ENCODE results near the gene SLC33A1. TPM values are rescaled to one million over a fixed set of nuclear protein-coding genes. Genes with fewer than 3 reads are reported as not detected.

SLC33A1 gene
- 53.6 and 58.1 TPM in 2 replicates for total RNA-seq

DNA sequence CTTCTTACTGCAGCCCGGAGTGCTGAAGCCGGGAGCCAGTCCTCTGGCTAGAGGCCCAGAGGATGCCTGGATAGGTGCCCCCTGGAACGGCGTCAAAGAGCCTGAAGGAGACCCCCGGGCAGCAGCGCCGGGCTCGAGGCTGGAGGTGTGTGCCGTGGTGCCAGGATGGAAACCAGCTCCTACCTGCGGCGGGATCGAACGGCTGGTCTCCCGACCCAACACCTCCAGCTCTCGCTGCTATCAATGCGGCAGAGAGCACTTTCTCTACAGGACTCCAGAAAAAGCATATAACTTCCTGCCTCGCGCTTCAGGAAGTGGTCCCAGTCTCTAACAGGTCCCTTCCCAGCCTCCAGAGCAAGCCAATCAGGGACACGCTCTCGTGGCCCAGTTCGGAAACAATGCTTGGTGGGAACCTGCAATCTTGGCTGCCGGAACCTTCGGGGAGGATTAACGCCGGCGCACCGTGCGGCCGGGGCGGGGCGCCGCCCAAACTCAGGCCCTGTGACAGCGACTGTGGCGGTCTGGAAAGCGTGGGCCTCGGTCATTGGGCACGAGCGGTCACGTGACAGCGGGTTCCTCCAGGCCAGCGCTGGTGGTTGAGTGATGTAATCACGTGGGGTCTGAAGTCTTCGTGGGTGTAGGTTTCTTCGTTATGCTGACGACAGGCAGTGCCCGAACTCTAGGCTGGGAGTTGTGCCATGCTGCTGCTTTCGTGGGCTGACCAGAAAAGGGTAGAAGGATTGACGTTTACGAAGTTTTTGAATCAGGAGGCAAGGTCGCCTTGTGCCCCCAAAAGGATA is at the start of gene SLC33A1:
Gene SLC33A1 (minus strand): TSS at position 287 of the 800 bp plus-strand sequence. CDS start 430 bp downstream, outside the sequence.
- Histone ChIP-seq H3K27me3 (ENCODE audit: control insufficient read depth, insufficient read depth, low read length) (no peaks in the 10 kb centered on the region), H3K36me3 (ENCODE audit: control insufficient read depth, insufficient read depth, low read length) (no peaks in the 10 kb centered on the region), H3K4me3 (ENCODE audit: low read depth, low read length) (peak within 1 kb of the TSS; percentile 51)
- TF ChIP-seq, protein P1, sequence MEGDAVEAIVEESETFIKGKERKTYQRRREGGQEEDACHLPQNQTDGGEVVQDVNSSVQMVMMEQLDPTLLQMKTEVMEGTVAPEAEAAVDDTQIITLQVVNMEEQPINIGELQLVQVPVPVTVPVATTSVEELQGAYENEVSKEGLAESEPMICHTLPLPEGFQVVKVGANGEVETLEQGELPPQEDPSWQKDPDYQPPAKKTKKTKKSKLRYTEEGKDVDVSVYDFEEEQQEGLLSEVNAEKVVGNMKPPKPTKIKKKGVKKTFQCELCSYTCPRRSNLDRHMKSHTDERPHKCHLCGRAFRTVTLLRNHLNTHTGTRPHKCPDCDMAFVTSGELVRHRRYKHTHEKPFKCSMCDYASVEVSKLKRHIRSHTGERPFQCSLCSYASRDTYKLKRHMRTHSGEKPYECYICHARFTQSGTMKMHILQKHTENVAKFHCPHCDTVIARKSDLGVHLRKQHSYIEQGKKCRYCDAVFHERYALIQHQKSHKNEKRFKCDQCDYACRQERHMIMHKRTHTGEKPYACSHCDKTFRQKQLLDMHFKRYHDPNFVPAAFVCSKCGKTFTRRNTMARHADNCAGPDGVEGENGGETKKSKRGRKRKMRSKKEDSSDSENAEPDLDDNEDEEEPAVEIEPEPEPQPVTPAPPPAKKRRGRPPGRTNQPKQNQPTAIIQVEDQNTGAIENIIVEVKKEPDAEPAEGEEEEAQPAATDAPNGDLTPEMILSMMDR (IDR thresholded peaks at IDR 0.05; ENCODE audit: insufficient read depth, low read length, poor library complexity, severe bottlenecking), result no peak
- DNase-seq (ENCODE audit: low read depth), result peak; percentile 95

- Histone ChIP-seq H3K4me3 (ENCODE audit: low read depth, low read length) (no peak overlapping the region), H3K27me3 (ENCODE audit: control insufficient read depth, insufficient read depth, low read length) (no peaks in the 10 kb centered on the region), H3K36me3 (ENCODE audit: control insufficient read depth, insufficient read depth, low read length) (no peaks in the 10 kb centered on the region)
- no peak for DNase-seq (ENCODE audit: low read depth)
- TF ChIP-seq, protein P1 (IDR thresholded peaks at IDR 0.05; ENCODE audit: insufficient read depth, low read length, poor library complexity, severe bottlenecking), result no peak
Observed at GRCh38 chr3:155895379-155895900, 41.2 kb upstream of the SLC33A1 start.

- Histone ChIP-seq H3K4me3 (ENCODE audit: low read depth, low read length) (no peak overlapping the region), H3K36me3 (ENCODE audit: control insufficient read depth, insufficient read depth, low read length) (no peaks in the 10 kb centered on the region), H3K27me3 (ENCODE audit: control insufficient read depth, insufficient read depth, low read length) (no peaks in the 10 kb centered on the region)
- DNase-seq (ENCODE audit: low read depth), result no peak
- TF ChIP-seq, protein P1 (IDR thresholded peaks at IDR 0.05; ENCODE audit: insufficient read depth, low read length, poor library complexity, severe bottlenecking), result no peak
Observed at GRCh38 chr3:155891321-155891720, 37.1 kb upstream of the SLC33A1 start.

GRCh38 chr3:155890671-155891190 is 36.5 kb upstream of the SLC33A1 start:
- Histone ChIP-seq H3K36me3 (ENCODE audit: control insufficient read depth, insufficient read depth, low read length) (no peaks in the 10 kb centered on the region), H3K4me3 (ENCODE audit: low read depth, low read length) (no peak overlapping the region), H3K27me3 (ENCODE audit: control insufficient read depth, insufficient read depth, low read length) (no peaks in the 10 kb centered on the region)
- TF ChIP-seq, protein P1 (IDR thresholded peaks at IDR 0.05; ENCODE audit: insufficient read depth, low read length, poor library complexity, severe bottlenecking), result no peak
- no peak for DNase-seq (ENCODE audit: low read depth)

DNA sequence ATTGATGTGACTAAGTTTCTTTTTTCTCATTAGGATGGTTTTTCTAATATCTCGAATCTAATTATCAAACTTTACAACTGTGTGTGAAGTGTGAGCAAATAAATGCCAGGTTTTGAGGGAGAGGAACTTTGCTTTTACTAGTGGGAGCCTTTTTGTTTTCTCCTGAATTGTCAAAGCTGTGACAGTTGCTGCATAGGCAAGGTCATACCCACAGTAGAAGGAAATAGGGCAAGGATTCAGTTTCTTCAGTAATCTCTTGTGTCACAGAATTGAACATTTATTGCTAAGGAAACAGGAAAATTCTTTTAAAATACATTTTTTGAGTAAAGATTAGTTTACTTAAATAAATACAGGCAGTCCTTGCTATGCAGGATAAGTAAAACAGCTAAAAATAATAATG is 35.7 kb upstream of the SLC33A1 start:
- no peaks in the 10 kb centered on the region for H3K36me3 ChIP-seq (ENCODE audit: control insufficient read depth, insufficient read depth, low read length)
- H3K27me3 ChIP-seq (ENCODE audit: control insufficient read depth, insufficient read depth, low read length), result no peaks in the 10 kb centered on the region
- H3K4me3 ChIP-seq (ENCODE audit: low read depth, low read length), result no peak overlapping the region
- TF ChIP-seq, protein P1 (IDR thresholded peaks at IDR 0.05; ENCODE audit: insufficient read depth, low read length, poor library complexity, severe bottlenecking), result no peak
- DNase-seq (ENCODE audit: low read depth), result no peak

Measured in kidney epithelial cell (primary cell).